Testis (tissue), 2 donors: ENCODE data around the gene CACNA1C.

Source experiments
- CTCF ChIP-seq, 3 experiments: fragments of 450-650 bp in 2 of 3; fragments of 200-600 bp in 1 of 3; sonication (generic) in 1 of 3; IDR thresholded peaks; one replicate each; pipeline ENCODE4 v1.5.1; 2016 to 2019; ENCODE audit warnings: antibody characterized with exemption in 3 of 3, mild to moderate bottlenecking in 2 of 3, moderate library complexity in 1 of 3
- POLR2A ChIP-seq: fragments of 450-650 bp; IDR thresholded peaks from one replicate; pipeline ENCODE4 v1.6.1; 2017; ENCODE audit warnings: antibody characterized with exemption, mild to moderate bottlenecking, moderate library complexity

- TF ChIP-seq CTCF (IDR thresholded peaks at IDR 0.05) = no peak
- no peak for TF ChIP-seq POLR2A
Measured at GRCh38 chr12:2283480-2283879, 230.7 kb downstream of the CACNA1C start.
